ENCODE measurements around the gene FOXC1.
A peak's percentile ranks its signal among the peaks of the same experiment; 100 is the strongest.

FOXC1 gene

GRCh38 chr6:1600063-1600763 lies 9.5 kb upstream of the FOXC1 start:
- no peak for DNase-seq (ENCODE audit: low read depth)

GRCh38 chr6:1600764-1601157 lies 9.0 kb upstream of the FOXC1 start:
- no peak for DNase-seq (ENCODE audit: low read depth)

GRCh38 chr6:1601158-1602048 lies 8.3 kb upstream of the FOXC1 start:
- peak; percentile 27 for DNase-seq (ENCODE audit: low read depth)

- DNase-seq (ENCODE audit: low read depth), result no peak
Measured at GRCh38 chr6:1602049-1602713, 7.5 kb upstream of the FOXC1 start.

- no peak for DNase-seq (ENCODE audit: low read depth)
Measured at GRCh38 chr6:1603708-1604107, 6.0 kb upstream of the FOXC1 start.

- DNase-seq (ENCODE audit: low read depth), result peak; percentile 40
Measured at GRCh38 chr6:1604158-1605003, 5.3 kb upstream of the FOXC1 start.

GRCh38 chr6:1605004-1605892 lies 4.5 kb upstream of the FOXC1 start:
- no peak for DNase-seq (ENCODE audit: low read depth)

GRCh38 chr6:1605893-1606779 lies 3.6 kb upstream of the FOXC1 start:
- no peak for DNase-seq (ENCODE audit: low read depth)

- no peak for DNase-seq (ENCODE audit: low read depth)
Measured at GRCh38 chr6:1606780-1607515, 2.8 kb upstream of the FOXC1 start.

GRCh38 chr6:1607516-1608221 lies 2.0 kb upstream of the FOXC1 start:
- DNase-seq (ENCODE audit: low read depth), result peak; percentile 45

- peak; percentile 15 for DNase-seq (ENCODE audit: low read depth)
Measured at GRCh38 chr6:1608222-1609040, 1.3 kb upstream of the FOXC1 start.

- peak; percentile 19 for DNase-seq (ENCODE audit: low read depth)
Measured at GRCh38 chr6:1609041-1609647, 571 bp upstream of the FOXC1 start.

GRCh38 chr6:1610497-1611321 lies 994 bp downstream of the FOXC1 start:
- peak; percentile 52 for DNase-seq (ENCODE audit: low read depth)

- DNase-seq (ENCODE audit: low read depth), result peak; percentile 41
Measured at GRCh38 chr6:1611322-1611571, 1.5 kb downstream of the FOXC1 start.

- DNase-seq (ENCODE audit: low read depth), result peak; percentile 54
Measured at GRCh38 chr6:1611572-1612298, 2.0 kb downstream of the FOXC1 start.
